ENCODE data around the gene LPP.

Gene LPP

DNA sequence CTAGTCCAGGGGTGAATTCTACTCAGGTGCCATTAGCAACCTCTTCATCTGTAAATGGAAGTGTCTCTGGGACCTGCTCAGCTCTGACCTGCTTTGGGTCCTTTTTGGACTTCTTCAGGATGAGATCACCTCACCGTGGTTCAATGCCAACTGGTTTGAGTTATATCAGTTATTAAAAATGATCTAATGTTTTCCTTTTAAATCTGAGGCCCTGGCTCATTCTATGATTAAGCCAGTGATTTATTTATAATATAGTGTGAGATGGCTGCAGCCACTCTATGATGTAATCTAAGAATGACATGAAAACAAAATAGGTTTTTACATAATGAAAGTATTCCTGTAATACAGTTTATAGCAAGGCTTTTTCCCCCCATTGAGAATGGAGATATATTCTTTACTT is 79.4 kb downstream of the LPP start:
- Histone ChIP-seq H3K9ac (ENCODE audit: low read depth, low read length) (no peak overlapping the region), H3K9me3 (ENCODE audit: control insufficient read depth, insufficient read depth, low read length) (no peaks in the 10 kb centered on the region), H3K36me3 (ENCODE audit: control insufficient read depth, insufficient read depth, low read length) (no peaks in the 10 kb centered on the region), H3K4me1 (ENCODE audit: control insufficient read depth, insufficient read depth, low read length) (no peaks in the 10 kb centered on the region), H3K27me3 (ENCODE audit: control insufficient read depth, insufficient read depth, low read length) (no peaks in the 10 kb centered on the region), H3K4me3 (ENCODE audit: low read depth, low read length) (no peak overlapping the region)

DNA sequence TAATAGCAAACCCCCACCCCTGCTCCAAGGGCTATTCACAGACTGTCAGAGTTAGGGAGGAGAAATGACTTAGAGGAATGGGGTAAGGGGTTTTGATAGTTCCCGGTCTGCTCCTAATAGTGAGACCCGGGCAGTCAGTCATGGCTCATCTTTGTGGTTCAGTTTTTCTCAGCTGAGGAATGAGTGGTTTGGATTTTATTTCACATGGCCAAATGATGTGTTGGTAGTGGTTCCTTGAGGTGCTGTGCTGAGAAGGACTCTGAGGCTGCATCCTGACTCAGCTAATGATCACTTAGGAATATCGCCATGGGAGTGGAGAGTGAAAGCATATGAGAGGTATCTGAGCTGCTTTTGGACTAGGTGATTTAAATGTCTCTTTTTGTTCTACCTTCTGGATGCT is 80.2 kb downstream of the LPP start:
- no peaks in the 10 kb centered on the region for H3K27me3 ChIP-seq (ENCODE audit: control insufficient read depth, insufficient read depth, low read length)
- no peak overlapping the region for H3K9ac ChIP-seq (ENCODE audit: low read depth, low read length)
- no peaks in the 10 kb centered on the region for H3K36me3 ChIP-seq (ENCODE audit: control insufficient read depth, insufficient read depth, low read length)
- no peaks in the 10 kb centered on the region for H3K4me1 ChIP-seq (ENCODE audit: control insufficient read depth, insufficient read depth, low read length)
- H3K4me3 ChIP-seq (ENCODE audit: low read depth, low read length), result no peak overlapping the region
- no peaks in the 10 kb centered on the region for H3K9me3 ChIP-seq (ENCODE audit: control insufficient read depth, insufficient read depth, low read length)

DNA sequence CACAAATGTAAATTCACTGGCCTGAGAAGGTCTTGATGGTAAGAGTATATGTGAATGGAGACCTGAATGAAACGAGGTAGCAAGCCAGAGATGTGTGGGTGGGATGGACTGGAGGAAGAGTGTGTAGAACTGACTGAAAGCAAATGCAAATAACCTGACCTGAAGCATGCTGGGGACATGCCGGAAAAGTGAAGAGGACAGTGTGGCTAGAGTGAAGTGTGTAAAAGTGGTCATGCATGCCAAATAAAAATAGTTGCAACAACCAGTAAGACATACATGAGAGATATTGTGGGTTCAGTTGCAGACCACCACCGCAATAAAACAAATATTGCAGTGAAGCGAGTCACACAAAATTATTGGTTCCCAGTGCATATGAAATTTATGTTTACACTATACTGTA is 82.3 kb downstream of the LPP start:
- Histone ChIP-seq H3K4me1 (ENCODE audit: control insufficient read depth, insufficient read depth, low read length) (no peaks in the 10 kb centered on the region), H3K36me3 (ENCODE audit: control insufficient read depth, insufficient read depth, low read length) (no peaks in the 10 kb centered on the region), H3K4me3 (ENCODE audit: low read depth, low read length) (no peak overlapping the region), H3K9me3 (ENCODE audit: control insufficient read depth, insufficient read depth, low read length) (no peaks in the 10 kb centered on the region), H3K27me3 (ENCODE audit: control insufficient read depth, insufficient read depth, low read length) (no peaks in the 10 kb centered on the region), H3K9ac (ENCODE audit: low read depth, low read length) (no peak overlapping the region)

DNA sequence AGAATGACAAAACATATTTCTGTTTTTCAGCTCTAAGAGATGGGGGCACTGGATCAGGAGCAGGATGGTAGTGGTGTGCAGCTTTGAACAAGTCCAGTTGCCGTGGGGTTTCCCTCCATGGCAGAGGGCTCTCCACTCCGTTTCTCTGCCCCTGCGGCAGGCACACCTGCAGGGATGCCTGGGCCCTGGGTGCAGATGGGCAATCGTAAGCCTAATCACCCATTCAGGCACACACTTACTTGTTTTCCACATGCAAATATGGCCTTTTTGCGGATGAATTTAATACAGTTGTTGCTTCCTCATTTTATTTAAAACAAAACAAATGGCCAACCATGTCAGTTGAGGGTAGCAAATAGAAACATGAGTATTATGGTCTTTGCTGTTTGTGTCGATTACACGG is 85.1 kb downstream of the LPP start:
- H3K27me3 ChIP-seq (ENCODE audit: control insufficient read depth, insufficient read depth, low read length), result no peaks in the 10 kb centered on the region
- no peaks in the 10 kb centered on the region for H3K9me3 ChIP-seq (ENCODE audit: control insufficient read depth, insufficient read depth, low read length)
- no peak overlapping the region for H3K9ac ChIP-seq (ENCODE audit: low read depth, low read length)
- no peaks in the 10 kb centered on the region for H3K36me3 ChIP-seq (ENCODE audit: control insufficient read depth, insufficient read depth, low read length)
- no peak overlapping the region for H3K4me3 ChIP-seq (ENCODE audit: low read depth, low read length)
- H3K4me1 ChIP-seq (ENCODE audit: control insufficient read depth, insufficient read depth, low read length), result no peaks in the 10 kb centered on the region

DNA sequence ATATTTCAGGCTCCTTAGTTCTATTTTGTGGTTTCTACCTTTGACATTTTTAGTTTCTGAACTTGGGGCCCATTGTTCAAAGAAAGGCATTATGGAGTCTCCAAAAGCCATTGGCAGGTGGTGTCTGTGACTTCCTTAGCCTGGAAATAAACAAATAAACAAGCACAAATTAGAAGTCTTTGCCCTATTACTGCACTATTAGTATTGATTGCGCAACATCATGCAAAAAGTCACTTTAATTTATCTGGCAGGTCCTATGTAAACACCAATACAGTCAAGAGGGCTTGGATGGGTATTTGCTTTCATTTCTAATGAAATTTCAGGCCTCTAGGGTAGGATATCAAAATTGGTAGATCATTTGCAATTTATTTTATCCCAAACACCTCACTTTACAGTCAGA is 85.6 kb downstream of the LPP start:
- Histone ChIP-seq H3K4me3 (ENCODE audit: low read depth, low read length) (no peak overlapping the region), H3K9me3 (ENCODE audit: control insufficient read depth, insufficient read depth, low read length) (no peaks in the 10 kb centered on the region), H3K27me3 (ENCODE audit: control insufficient read depth, insufficient read depth, low read length) (no peaks in the 10 kb centered on the region), H3K36me3 (ENCODE audit: control insufficient read depth, insufficient read depth, low read length) (no peaks in the 10 kb centered on the region), H3K4me1 (ENCODE audit: control insufficient read depth, insufficient read depth, low read length) (no peaks in the 10 kb centered on the region), H3K9ac (ENCODE audit: low read depth, low read length) (no peak overlapping the region)

DNA sequence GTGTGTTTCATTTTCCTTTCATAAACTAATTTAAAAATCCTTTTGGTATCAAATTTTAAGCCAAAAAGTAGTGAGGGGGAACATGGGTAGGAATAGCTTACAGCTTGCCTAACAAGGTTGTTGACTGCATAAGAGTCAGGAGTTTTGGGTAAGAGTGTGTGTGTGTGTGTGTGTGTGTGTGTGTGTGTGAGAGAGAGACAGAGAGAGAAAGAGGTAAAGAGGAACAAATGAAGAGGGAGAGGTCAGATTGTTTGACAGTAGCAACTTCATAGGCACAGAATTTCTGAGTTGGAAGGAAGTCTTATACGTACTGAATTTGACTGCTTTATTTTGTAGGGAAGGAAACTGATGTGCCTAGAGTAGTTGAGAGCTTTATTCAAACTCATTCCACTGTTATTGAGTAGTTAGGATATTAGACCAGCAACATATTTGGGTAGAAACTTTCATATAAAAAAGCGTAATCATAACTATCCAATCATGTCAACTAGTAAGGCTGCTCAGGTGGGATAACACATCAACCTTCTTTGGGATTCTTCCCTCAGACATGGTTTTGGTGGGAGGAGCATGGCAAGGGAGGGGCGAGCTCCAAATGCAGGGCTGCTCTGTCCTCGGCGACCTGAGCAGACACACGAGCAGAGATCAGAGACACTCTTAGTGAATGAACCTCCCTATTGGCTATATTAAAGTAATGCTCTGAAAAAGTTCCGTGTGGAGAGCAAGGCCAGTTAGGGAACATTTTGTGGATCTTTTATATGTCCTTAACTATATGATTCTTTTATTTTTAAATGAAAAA is 86.4 kb downstream of the LPP start:
- H3K9me3 ChIP-seq (ENCODE audit: control insufficient read depth, insufficient read depth, low read length), result no peaks in the 10 kb centered on the region
- no peak overlapping the region for H3K4me3 ChIP-seq (ENCODE audit: low read depth, low read length)
- H3K4me1 ChIP-seq (ENCODE audit: control insufficient read depth, insufficient read depth, low read length), result no peaks in the 10 kb centered on the region
- H3K9ac ChIP-seq (ENCODE audit: low read depth, low read length), result no peak overlapping the region
- H3K36me3 ChIP-seq (ENCODE audit: control insufficient read depth, insufficient read depth, low read length), result no peaks in the 10 kb centered on the region
- no peaks in the 10 kb centered on the region for H3K27me3 ChIP-seq (ENCODE audit: control insufficient read depth, insufficient read depth, low read length)

DNA sequence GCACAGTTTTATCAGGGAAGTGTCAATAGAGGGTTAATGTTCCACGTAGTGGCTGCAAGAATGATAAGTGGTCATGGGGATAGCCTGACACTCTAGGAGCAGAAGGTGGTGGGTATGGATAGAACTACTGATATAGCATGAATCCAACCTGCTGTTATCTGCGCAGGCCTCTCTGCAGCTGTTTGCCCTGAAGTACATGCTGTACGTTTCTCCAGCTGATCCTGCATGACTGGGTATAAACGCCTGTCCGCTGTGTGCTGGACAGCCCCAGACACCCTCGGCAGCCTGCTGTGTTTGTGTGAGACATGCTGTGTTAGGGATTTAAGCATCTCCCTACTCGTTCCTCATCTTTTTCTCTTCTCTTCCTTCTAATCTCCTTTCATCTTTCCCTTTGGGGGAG is 87.1 kb downstream of the LPP start:
- Histone ChIP-seq H3K9me3 (ENCODE audit: control insufficient read depth, insufficient read depth, low read length) (no peaks in the 10 kb centered on the region), H3K4me1 (ENCODE audit: control insufficient read depth, insufficient read depth, low read length) (no peaks in the 10 kb centered on the region), H3K4me3 (ENCODE audit: low read depth, low read length) (no peak overlapping the region), H3K36me3 (ENCODE audit: control insufficient read depth, insufficient read depth, low read length) (no peaks in the 10 kb centered on the region), H3K27me3 (ENCODE audit: control insufficient read depth, insufficient read depth, low read length) (no peaks in the 10 kb centered on the region), H3K9ac (ENCODE audit: low read depth, low read length) (no peak overlapping the region)

DNA sequence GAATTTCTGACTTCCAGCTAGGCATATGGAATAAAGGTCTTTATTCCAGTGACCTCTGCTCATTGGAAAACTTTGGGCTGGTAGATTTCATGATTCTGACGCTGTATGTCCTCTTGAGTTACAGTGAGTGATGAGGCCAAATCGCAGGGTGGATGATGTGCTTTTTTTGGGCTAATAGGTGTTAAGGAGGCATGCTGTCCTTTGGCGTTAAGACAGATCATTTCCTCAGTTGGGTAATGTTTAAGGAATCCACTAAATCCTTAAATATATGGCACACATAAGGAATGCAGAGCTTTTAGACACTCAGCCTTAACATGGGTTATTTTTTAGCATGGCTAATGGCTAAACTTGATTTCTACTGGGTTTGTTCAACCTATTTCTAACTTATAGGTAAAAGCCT is 87.9 kb downstream of the LPP start:
- no peak overlapping the region for H3K4me3 ChIP-seq (ENCODE audit: low read depth, low read length)
- H3K9ac ChIP-seq (ENCODE audit: low read depth, low read length), result no peak overlapping the region
- H3K36me3 ChIP-seq (ENCODE audit: control insufficient read depth, insufficient read depth, low read length), result no peaks in the 10 kb centered on the region
- no peaks in the 10 kb centered on the region for H3K9me3 ChIP-seq (ENCODE audit: control insufficient read depth, insufficient read depth, low read length)
- H3K4me1 ChIP-seq (ENCODE audit: control insufficient read depth, insufficient read depth, low read length), result no peaks in the 10 kb centered on the region
- no peaks in the 10 kb centered on the region for H3K27me3 ChIP-seq (ENCODE audit: control insufficient read depth, insufficient read depth, low read length)

DNA sequence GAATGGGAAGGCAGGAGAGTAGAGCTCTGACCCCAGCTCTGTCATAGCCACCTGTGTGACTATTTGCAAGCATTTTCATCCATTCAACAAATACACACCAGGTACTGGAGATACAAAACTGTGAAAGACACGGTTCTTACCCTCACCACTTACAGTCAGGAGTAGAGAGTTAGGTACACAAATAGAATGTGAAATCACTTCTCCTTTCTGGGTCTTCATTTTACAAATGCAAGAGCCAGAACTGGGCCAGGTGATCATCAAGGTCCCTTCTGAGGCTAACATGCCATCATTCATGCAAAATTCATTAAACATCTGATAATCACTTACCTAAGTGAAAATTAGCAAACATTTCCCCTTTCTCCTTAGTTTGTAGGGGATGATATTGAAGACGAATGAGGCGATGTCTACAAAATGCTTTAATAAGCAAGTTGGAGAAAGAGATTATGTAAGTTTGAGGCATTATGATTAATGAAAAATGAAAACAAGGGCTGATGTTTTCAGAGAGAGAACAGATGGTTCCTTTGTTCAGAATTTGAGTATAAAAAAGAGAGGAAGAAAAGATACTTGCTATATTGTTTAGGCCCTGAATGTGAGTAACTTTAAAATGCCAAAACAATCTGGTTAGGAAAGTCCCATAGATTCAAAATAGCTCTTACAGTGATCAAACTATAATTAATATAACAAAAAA is 88.6 kb downstream of the LPP start:
- Histone ChIP-seq H3K36me3 (ENCODE audit: control insufficient read depth, insufficient read depth, low read length) (no peaks in the 10 kb centered on the region), H3K4me3 (ENCODE audit: low read depth, low read length) (no peak overlapping the region), H3K9ac (ENCODE audit: low read depth, low read length) (no peak overlapping the region), H3K4me1 (ENCODE audit: control insufficient read depth, insufficient read depth, low read length) (no peaks in the 10 kb centered on the region), H3K9me3 (ENCODE audit: control insufficient read depth, insufficient read depth, low read length) (no peaks in the 10 kb centered on the region), H3K27me3 (ENCODE audit: control insufficient read depth, insufficient read depth, low read length) (no peaks in the 10 kb centered on the region)

DNA sequence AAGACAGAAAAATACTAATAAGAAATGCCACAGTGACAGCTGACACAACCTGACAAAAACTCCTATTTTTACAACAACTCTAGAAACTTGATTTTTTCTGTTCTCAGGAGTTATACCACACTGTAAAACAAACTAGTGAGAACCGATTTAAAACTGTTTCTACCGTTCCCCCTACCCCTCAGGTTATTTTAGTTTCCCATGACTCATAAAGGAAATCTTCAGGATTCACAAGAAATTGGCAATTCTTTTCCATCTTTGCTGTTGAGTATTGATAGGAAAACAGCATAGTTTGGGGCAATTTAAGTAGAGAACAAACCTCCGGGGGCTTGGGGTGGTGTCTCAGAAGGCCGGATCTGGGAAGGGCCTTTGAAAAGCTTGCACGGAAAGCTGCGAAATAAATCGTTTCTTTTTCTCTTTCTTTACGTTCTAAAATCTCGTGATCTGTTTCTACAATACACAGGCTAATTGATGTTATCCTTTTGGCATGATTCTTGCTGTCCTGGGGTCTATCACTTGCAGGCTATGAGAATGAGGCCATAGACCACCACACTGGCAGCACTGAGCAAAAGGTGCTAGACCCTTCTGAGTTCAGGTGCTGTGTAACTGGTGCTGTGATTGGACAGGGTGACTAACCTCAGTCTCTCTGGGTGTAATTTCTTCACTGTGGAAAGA is 89.3 kb downstream of the LPP start:
- Histone ChIP-seq H3K9ac (ENCODE audit: low read depth, low read length) (no peak overlapping the region), H3K4me1 (ENCODE audit: control insufficient read depth, insufficient read depth, low read length) (no peaks in the 10 kb centered on the region), H3K36me3 (ENCODE audit: control insufficient read depth, insufficient read depth, low read length) (no peaks in the 10 kb centered on the region), H3K4me3 (ENCODE audit: low read depth, low read length) (no peak overlapping the region), H3K27me3 (ENCODE audit: control insufficient read depth, insufficient read depth, low read length) (no peaks in the 10 kb centered on the region), H3K9me3 (ENCODE audit: control insufficient read depth, insufficient read depth, low read length) (no peaks in the 10 kb centered on the region)

DNA sequence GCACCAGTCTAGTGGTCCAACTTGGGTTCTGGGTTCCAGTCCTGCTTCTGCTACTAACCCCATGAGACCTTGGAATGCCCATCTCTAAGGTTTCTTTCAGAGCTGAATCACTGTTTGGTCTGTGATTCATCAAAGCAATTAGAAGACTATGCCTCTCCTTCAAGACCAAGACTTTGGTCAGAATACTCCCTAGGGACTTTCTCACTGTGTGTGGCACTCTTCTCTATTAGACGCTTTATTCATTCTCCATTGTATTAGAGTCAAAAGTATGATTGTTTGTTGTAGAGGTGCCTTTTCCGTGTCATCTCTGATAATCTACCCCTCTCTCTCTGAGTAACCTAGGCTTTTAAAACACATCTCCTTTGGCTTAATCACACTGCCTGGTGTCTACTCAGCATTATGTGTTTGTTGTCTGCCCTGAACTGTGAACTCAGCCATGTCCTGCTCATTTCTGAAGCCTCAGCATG is 90.5 kb downstream of the LPP start:
- H3K9ac ChIP-seq (ENCODE audit: low read depth, low read length), result no peak overlapping the region
- H3K9me3 ChIP-seq (ENCODE audit: control insufficient read depth, insufficient read depth, low read length), result no peaks in the 10 kb centered on the region
- H3K36me3 ChIP-seq (ENCODE audit: control insufficient read depth, insufficient read depth, low read length), result no peaks in the 10 kb centered on the region
- no peaks in the 10 kb centered on the region for H3K27me3 ChIP-seq (ENCODE audit: control insufficient read depth, insufficient read depth, low read length)
- H3K4me1 ChIP-seq (ENCODE audit: control insufficient read depth, insufficient read depth, low read length), result no peaks in the 10 kb centered on the region
- no peak overlapping the region for H3K4me3 ChIP-seq (ENCODE audit: low read depth, low read length)

DNA sequence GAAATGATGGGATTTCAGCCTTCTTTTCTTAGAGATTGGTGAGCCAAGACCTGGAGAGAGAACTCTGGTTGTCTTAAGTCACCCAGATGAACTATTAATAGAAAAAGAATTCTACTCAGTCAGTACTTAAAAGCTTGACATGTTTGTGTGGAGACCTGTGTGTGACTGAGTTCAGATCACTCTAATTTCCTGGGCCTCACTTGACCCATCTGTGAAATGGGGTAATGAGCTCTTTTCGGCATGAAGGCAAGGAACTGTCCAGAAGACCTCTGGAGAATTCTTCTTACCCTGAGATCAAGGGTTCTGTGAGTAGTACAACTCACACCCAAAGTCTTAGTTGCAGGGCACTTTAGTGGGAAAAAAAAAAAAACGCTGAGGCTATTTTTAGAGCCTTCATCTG is 92.9 kb downstream of the LPP start:
- Histone ChIP-seq H3K4me1 (ENCODE audit: control insufficient read depth, insufficient read depth, low read length) (no peaks in the 10 kb centered on the region), H3K9me3 (ENCODE audit: control insufficient read depth, insufficient read depth, low read length) (no peaks in the 10 kb centered on the region), H3K4me3 (ENCODE audit: low read depth, low read length) (no peak overlapping the region), H3K9ac (ENCODE audit: low read depth, low read length) (no peak overlapping the region), H3K36me3 (ENCODE audit: control insufficient read depth, insufficient read depth, low read length) (no peaks in the 10 kb centered on the region), H3K27me3 (ENCODE audit: control insufficient read depth, insufficient read depth, low read length) (no peaks in the 10 kb centered on the region)
